ENCODE data around the gene ACY1. TPM values are rescaled to one million over a fixed set of nuclear protein-coding genes. Genes with fewer than 3 reads are reported as not detected.

Gene ACY1
- total RNA-seq, 6 experiments from 2014 or later, result 223 to 479 (median 297) TPM

GRCh38 chr3:52028572-52028971, 45.2 kb downstream of the ACY1 start:
- no peaks in the 10 kb centered on the region for H3K9me3 ChIP-seq
- no peaks in the 10 kb centered on the region for H3K4me1 ChIP-seq
- H3K36me3 ChIP-seq, result no peaks in the 10 kb centered on the region
- DNase-seq (no peak), ATAC-seq (no peak)
- no peak overlapping the region for H3K27ac ChIP-seq
- no peak overlapping the region for H3K4me3 ChIP-seq
- TF ChIP-seq CTCF (IDR thresholded peaks at IDR 0.05) (no peak), POLR2A (IDR thresholded peaks at IDR 0.05) (no peak)
- intact Hi-C loops (cut with DNase I), result no loop called here
- 80% methylated on average over 1 of the region's 12 CpGs for WGBS (ENCODE audit: insufficient coverage, low coverage, low lambda C conversion rate, missing lambda C conversion rate)
- no peaks in the 10 kb centered on the region for H3K27me3 ChIP-seq

GRCh38 chr3:52029053-52029452, 45.7 kb downstream of the ACY1 start:
- 37% methylated on average over 5 of the region's 9 CpGs for WGBS (ENCODE audit: insufficient coverage, low coverage, low lambda C conversion rate, missing lambda C conversion rate)
- Histone ChIP-seq H3K27ac (no peak overlapping the region), H3K4me3 (no peak overlapping the region), H3K4me1 (peaks cover 0 to 2% (median 0%) of the 10 kb centered on the region in 4 donors), H3K9me3 (no peaks in the 10 kb centered on the region), H3K36me3 (no peaks in the 10 kb centered on the region), H3K27me3 (no peaks in the 10 kb centered on the region)
- no peak for TF ChIP-seq CTCF (IDR thresholded peaks at IDR 0.05)
- DNase-seq (no peak), ATAC-seq (peak in 1 of 4 donors; percentile 15)
- intact Hi-C loops (cut with DNase I), result no loop called here

DNA sequence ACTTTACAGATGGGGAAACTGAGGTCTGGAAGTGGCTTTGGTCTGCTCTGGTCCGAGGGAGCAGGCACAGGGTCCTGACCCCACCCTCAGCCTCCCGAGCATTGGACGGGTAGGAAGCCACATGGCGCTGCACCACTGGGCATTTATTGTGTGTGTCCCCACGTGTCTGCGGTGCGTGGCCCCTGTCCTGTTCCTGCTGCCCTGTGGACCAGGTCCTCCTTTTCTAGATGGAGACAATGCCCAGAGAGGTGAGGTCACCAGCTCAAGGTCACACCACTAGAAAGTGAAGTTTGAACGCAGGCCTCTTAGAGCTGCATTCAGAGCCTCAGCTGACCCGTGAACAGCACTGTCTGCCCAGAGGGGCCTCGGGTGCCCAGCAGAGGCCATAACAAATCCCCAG, 46.2 kb downstream of the ACY1 start:
- WGBS (ENCODE audit: insufficient coverage, low coverage, low lambda C conversion rate, missing lambda C conversion rate), result 81% methylated on average over 4 of the region's 10 CpGs
- ATAC-seq (no peak), DNase-seq (no peak)
- Histone ChIP-seq H3K4me3 (no peak overlapping the region), H3K27me3 (no peaks in the 10 kb centered on the region), H3K4me1 (peaks cover 0 to 6% (median 0%) of the 10 kb centered on the region in 4 donors), H3K36me3 (no peaks in the 10 kb centered on the region), H3K27ac (no peak overlapping the region), H3K9me3 (no peaks in the 10 kb centered on the region)
- intact Hi-C loops (cut with DNase I), result no loop called here
- TF ChIP-seq CTCF (IDR thresholded peaks at IDR 0.05) (no peak), POLR2A (IDR thresholded peaks at IDR 0.05) (no peak)

DNA sequence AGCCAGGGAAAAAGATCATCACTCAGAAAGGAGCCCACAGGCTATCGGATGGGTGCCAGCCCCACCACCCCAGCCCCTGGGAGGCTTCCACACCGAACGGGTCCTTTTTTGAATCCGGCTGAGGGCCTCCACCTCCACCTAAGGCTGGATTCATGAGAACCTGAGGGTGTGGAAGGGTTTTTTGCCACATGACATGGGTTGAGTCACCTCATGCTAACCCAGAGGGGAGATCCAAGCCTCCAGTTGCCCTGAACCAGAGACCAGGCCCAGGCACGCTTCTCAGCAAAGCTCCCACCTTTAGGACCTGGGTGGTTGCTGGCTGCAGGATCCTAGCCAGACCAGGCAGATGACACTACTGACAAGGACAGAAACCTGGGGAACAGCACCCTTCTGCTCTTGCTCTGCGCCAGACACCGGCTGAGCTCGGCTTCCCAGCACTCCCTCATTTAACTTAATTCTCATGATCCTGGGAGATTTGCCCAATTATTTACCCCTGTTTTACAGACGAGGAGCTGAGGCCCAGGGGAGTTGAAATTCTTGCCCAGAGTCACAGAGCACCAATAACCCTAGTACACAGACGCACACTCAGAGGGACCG, 47.5 kb downstream of the ACY1 start:
- Histone ChIP-seq H3K36me3 (no peaks in the 10 kb centered on the region), H3K27me3 (no peaks in the 10 kb centered on the region), H3K9me3 (no peaks in the 10 kb centered on the region), H3K4me1 (peaks cover 0 to 6% (median 0%) of the 10 kb centered on the region in 4 donors), H3K4me3 (no peak overlapping the region), H3K27ac (no peak overlapping the region)
- no peak for ATAC-seq
- intact Hi-C loops (cut with DNase I), result no loop called here
- TF ChIP-seq POLR2A (IDR thresholded peaks at IDR 0.05) (no peak), CTCF (IDR thresholded peaks at IDR 0.05) (no peak)
- DNase-seq, result no peak
- 71% methylated on average over 4 of the region's 11 CpGs for WGBS (ENCODE audit: insufficient coverage, low coverage, low lambda C conversion rate, missing lambda C conversion rate)

DNA sequence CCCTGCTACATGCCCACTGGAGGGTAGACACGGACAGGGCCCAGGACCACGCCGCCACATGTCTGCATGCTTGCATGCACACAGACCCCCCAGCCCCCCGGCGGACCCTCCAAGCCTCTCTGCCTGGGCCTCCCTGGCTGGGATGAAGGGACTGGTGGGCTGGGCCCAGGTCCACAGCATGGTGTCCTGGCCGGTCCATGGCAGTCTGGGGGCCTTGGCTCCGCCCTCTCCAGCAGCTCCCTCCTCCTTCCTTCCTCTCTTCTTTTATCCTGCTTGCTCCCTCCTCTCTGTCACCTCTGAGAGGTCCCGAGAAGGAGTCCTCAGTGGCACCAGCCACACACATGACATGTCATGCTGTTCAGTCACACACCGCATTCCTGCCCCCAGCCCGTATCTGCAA, 48.6 kb downstream of the ACY1 start:
- Histone ChIP-seq H3K27me3 (no peaks in the 10 kb centered on the region), H3K27ac (no peak overlapping the region), H3K36me3 (no peaks in the 10 kb centered on the region), H3K9me3 (no peaks in the 10 kb centered on the region), H3K4me1 (peaks cover 0 to 6% (median 0%) of the 10 kb centered on the region in 4 donors), H3K4me3 (no peak overlapping the region)
- TF ChIP-seq POLR2A (IDR thresholded peaks at IDR 0.05), result no peak
- WGBS (ENCODE audit: insufficient coverage, low coverage, low lambda C conversion rate, missing lambda C conversion rate), result 100% methylated on average over 2 of the region's 10 CpGs
- no peak for DNase-seq
- intact Hi-C loops (cut with DNase I), result no loop called here
- no peak for ATAC-seq

All from right lobe of liver (tissue), 6 donors.